Activated CD4-positive, alpha-beta T cell treated with anti-CD3 and anti-CD28 coated beads, Interleukin-2, amount 10 ng/mL, durations not matched to agents 7 days and 5 days (primary cell): ENCODE results near the gene GRIA2. TPM values are rescaled to one million over a fixed set of nuclear protein-coding genes. Genes with fewer than 3 reads are reported as not detected.
"Not testable (repeated sequence)": the region's sequence is repeated elsewhere in the genome, so short reads cannot be mapped to it uniquely, and the experiment has no call there.

Source experiments
- CTCF ChIA-PET: fragments of 350-600 bp; sonication (Branson Sonifier 250); formaldehyde crosslinking; loops from one replicate; lab custom pipeline; 2021; ENCODE audit warnings: antibody characterized with exemption; lab: Charles Lee
- POLR2A ChIA-PET: fragments of 350-600 bp; sonication (Branson Sonifier 250); formaldehyde crosslinking; loops from one replicate; lab custom pipeline; 2021; ENCODE audit warnings: antibody characterized with exemption; lab: Charles Lee
- DNase-seq: peaks from one replicate; pipeline ENCODE4 v3.0.0-alpha.2; 2020
- H3K27ac Mint-ChIP-seq: one replicate; pipeline ENCODE4 v1.8.0; 2021; ENCODE audit warnings: mild to moderate bottlenecking, moderate library complexity, mixed read lengths
- H3K27me3 Mint-ChIP-seq: one replicate; pipeline ENCODE4 v1.8.0; 2021; ENCODE audit warnings: mixed read lengths
- H3K36me3 Mint-ChIP-seq: one replicate; pipeline ENCODE4 v1.8.0; 2021; ENCODE audit warnings: low read depth, mixed read lengths
- H3K4me1 Mint-ChIP-seq: one replicate; pipeline ENCODE4 v1.8.0; 2021; ENCODE audit warnings: mixed read lengths
- H3K4me3 Mint-ChIP-seq: one replicate; pipeline ENCODE4 v1.8.0; 2021; ENCODE audit warnings: mild to moderate bottlenecking, moderate library complexity, mixed read lengths
- H3K9me3 Mint-ChIP-seq: one replicate; pipeline ENCODE4 v1.8.0; 2021; ENCODE audit warnings: mixed read lengths
- total RNA-seq, 2 experiments: library from RNA; stranded (reverse); gene quantifications; one replicate each; pipeline ENCODE4 v1.2.3, GENCODE V29; 2021

The GRIA2 gene
- total RNA-seq, 2 experiments from 2014 or later = not detected

- H3K4me1 Mint-ChIP-seq = peaks cover 2% of the 10 kb centered on the region
- ChIA-PET CTCF (no interaction called here), POLR2A (no interaction called here)
- no peak overlapping the region for H3K4me3 Mint-ChIP-seq
- no peaks in the 10 kb centered on the region for H3K36me3 Mint-ChIP-seq
- no peak overlapping the region for H3K27ac Mint-ChIP-seq
- no peak for DNase-seq
- H3K27me3 Mint-ChIP-seq = peaks cover 36% of the 10 kb centered on the region
- no peaks in the 10 kb centered on the region for H3K9me3 Mint-ChIP-seq
Measured at GRCh38 chr4:157223456-157223855, 2.9 kb downstream of the GRIA2 start.

GRCh38 chr4:157225096-157225495 is 4.6 kb downstream of the GRIA2 start:
- no peaks in the 10 kb centered on the region for H3K36me3 Mint-ChIP-seq
- H3K4me3 Mint-ChIP-seq = no peak overlapping the region
- CTCF ChIA-PET = no interaction called here
- H3K4me1 Mint-ChIP-seq = no peaks in the 10 kb centered on the region
- no peak overlapping the region for H3K27ac Mint-ChIP-seq
- no peak for DNase-seq
- H3K9me3 Mint-ChIP-seq = no peaks in the 10 kb centered on the region
- POLR2A ChIA-PET = no interaction called here
- peaks cover 28% of the 10 kb centered on the region for H3K27me3 Mint-ChIP-seq

- Mint-ChIP-seq H3K36me3 (no peaks in the 10 kb centered on the region), H3K27ac (no peak overlapping the region), H3K4me3 (no peak overlapping the region), H3K9me3 (no peaks in the 10 kb centered on the region), H3K27me3 (peaks cover 22% of the 10 kb centered on the region), H3K4me1 (no peaks in the 10 kb centered on the region)
- POLR2A ChIA-PET = no interaction called here
- DNase-seq = no peak
- CTCF ChIA-PET = no interaction called here
Measured at GRCh38 chr4:157226035-157226434, 5.5 kb downstream of the GRIA2 start.

- Mint-ChIP-seq H3K4me3 (no peak overlapping the region), H3K36me3 (no peaks in the 10 kb centered on the region), H3K27ac (no peak overlapping the region), H3K27me3 (peaks cover 17% of the 10 kb centered on the region), H3K9me3 (no peaks in the 10 kb centered on the region), H3K4me1 (no peaks in the 10 kb centered on the region)
- POLR2A ChIA-PET = no interaction called here
- CTCF ChIA-PET = no interaction called here
- no peak for DNase-seq
Measured at GRCh38 chr4:157226601-157227000, 6.1 kb downstream of the GRIA2 start.

- Mint-ChIP-seq H3K9me3 (no peaks in the 10 kb centered on the region), H3K4me1 (no peaks in the 10 kb centered on the region)
- CTCF ChIA-PET = no interaction called here
Measured at GRCh38 chr4:157231525-157231924, 11.0 kb downstream of the GRIA2 start.

GRCh38 chr4:157242871-157243270 is 22.3 kb downstream of the GRIA2 start:
- no peak for DNase-seq
- POLR2A ChIA-PET = no interaction called here
- Mint-ChIP-seq H3K27ac (no peak overlapping the region), H3K36me3 (no peaks in the 10 kb centered on the region), H3K4me1 (no peaks in the 10 kb centered on the region), H3K27me3 (no peaks in the 10 kb centered on the region), H3K9me3 (no peaks in the 10 kb centered on the region), H3K4me3 (no peak overlapping the region)
- CTCF ChIA-PET = no interaction called here

More at GRCh38 chr4:157231525-157231924, 11.0 kb downstream of the GRIA2 start:
- Mint-ChIP-seq H3K36me3 (no peaks in the 10 kb centered on the region), H3K4me3 (no peak overlapping the region), H3K27me3 (no peaks in the 10 kb centered on the region), H3K27ac (no peak overlapping the region)
- no peak for DNase-seq
- POLR2A ChIA-PET = no interaction called here

- H3K9me3 Mint-ChIP-seq = no peaks in the 10 kb centered on the region
Measured at GRCh38 chr4:157244348-157244747, 23.8 kb downstream of the GRIA2 start.

GRCh38 chr4:157245351-157245750 is 24.8 kb downstream of the GRIA2 start:
- POLR2A ChIA-PET = no interaction called here
- Mint-ChIP-seq H3K4me1 (no peaks in the 10 kb centered on the region), H3K27me3 (no peaks in the 10 kb centered on the region), H3K36me3 (no peaks in the 10 kb centered on the region), H3K9me3 (no peaks in the 10 kb centered on the region), H3K27ac (no peak overlapping the region), H3K4me3 (no peak overlapping the region)
- CTCF ChIA-PET = no interaction called here
- no peak for DNase-seq

More at GRCh38 chr4:157244348-157244747, 23.8 kb downstream of the GRIA2 start:
- Mint-ChIP-seq H3K36me3 (no peaks in the 10 kb centered on the region), H3K4me1 (no peaks in the 10 kb centered on the region), H3K27me3 (no peaks in the 10 kb centered on the region), H3K4me3 (no peak overlapping the region), H3K27ac (no peak overlapping the region)
- DNase-seq = no peak
- POLR2A ChIA-PET = no interaction called here
- CTCF ChIA-PET = interaction anchor here (0.6 kb wide), 1 partner anchor 1122 kb away, joined by 3 read pairs; no protein-coding TSS in a partner anchor

GRCh38 chr4:157246964-157247363 is 26.4 kb downstream of the GRIA2 start:
- ChIA-PET CTCF (no interaction called here), POLR2A (no interaction called here)
- Mint-ChIP-seq H3K4me1 (no peaks in the 10 kb centered on the region), H3K27ac (no peak overlapping the region), H3K4me3 (no peak overlapping the region), H3K36me3 (no peaks in the 10 kb centered on the region), H3K9me3 (no peaks in the 10 kb centered on the region), H3K27me3 (no peaks in the 10 kb centered on the region)
- DNase-seq = no peak

- H3K27ac Mint-ChIP-seq, H3K4me3 Mint-ChIP-seq, H3K4me1 Mint-ChIP-seq, H3K36me3 Mint-ChIP-seq, POLR2A ChIA-PET, H3K9me3 Mint-ChIP-seq, CTCF ChIA-PET, DNase-seq, H3K27me3 Mint-ChIP-seq: not testable (repeated sequence)
Measured at GRCh38 chr4:157258165-157258564, 37.6 kb downstream of the GRIA2 start.

GRCh38 chr4:157265281-157265680 is 44.8 kb downstream of the GRIA2 start:
- POLR2A ChIA-PET = no interaction called here
- Mint-ChIP-seq H3K9me3 (no peaks in the 10 kb centered on the region), H3K36me3 (no peaks in the 10 kb centered on the region), H3K27ac (no peak overlapping the region), H3K4me1 (no peaks in the 10 kb centered on the region), H3K27me3 (no peaks in the 10 kb centered on the region), H3K4me3 (no peak overlapping the region)
- CTCF ChIA-PET = no interaction called here
- DNase-seq = no peak

GRCh38 chr4:157270108-157270507 is 49.6 kb downstream of the GRIA2 start:
- POLR2A ChIA-PET = no interaction called here
- no peak for DNase-seq
- Mint-ChIP-seq H3K4me1 (no peaks in the 10 kb centered on the region), H3K27ac (no peak overlapping the region), H3K27me3 (no peaks in the 10 kb centered on the region), H3K4me3 (no peak overlapping the region), H3K9me3 (peaks cover 2% of the 10 kb centered on the region), H3K36me3 (no peaks in the 10 kb centered on the region)
- CTCF ChIA-PET = no interaction called here

GRCh38 chr4:157270552-157270951 is 50.0 kb downstream of the GRIA2 start:
- Mint-ChIP-seq H3K4me3 (no peak overlapping the region), H3K9me3 (peaks cover 2% of the 10 kb centered on the region), H3K36me3 (no peaks in the 10 kb centered on the region), H3K27me3 (no peaks in the 10 kb centered on the region), H3K4me1 (no peaks in the 10 kb centered on the region), H3K27ac (no peak overlapping the region)
- DNase-seq = no peak
- CTCF ChIA-PET = no interaction called here
- POLR2A ChIA-PET = no interaction called here

- ChIA-PET POLR2A (no interaction called here), CTCF (no interaction called here)
- peaks cover 2% of the 10 kb centered on the region for H3K9me3 Mint-ChIP-seq
- H3K4me3 Mint-ChIP-seq = no peak overlapping the region
- DNase-seq = no peak
- H3K36me3 Mint-ChIP-seq = no peaks in the 10 kb centered on the region
- H3K27ac Mint-ChIP-seq = no peak overlapping the region
- no peaks in the 10 kb centered on the region for H3K27me3 Mint-ChIP-seq
- no peaks in the 10 kb centered on the region for H3K4me1 Mint-ChIP-seq
Measured at GRCh38 chr4:157271166-157271869, 50.8 kb downstream of the GRIA2 start.
